ENCODE measurements around the gene FBXO8.
A peak's percentile ranks its signal among the peaks of the same experiment; 100 is the strongest.
"Not testable (repeated sequence)": the region's sequence is repeated elsewhere in the genome, so short reads cannot be mapped to it uniquely, and the experiment has no call there.

FBXO8 gene

DNA sequence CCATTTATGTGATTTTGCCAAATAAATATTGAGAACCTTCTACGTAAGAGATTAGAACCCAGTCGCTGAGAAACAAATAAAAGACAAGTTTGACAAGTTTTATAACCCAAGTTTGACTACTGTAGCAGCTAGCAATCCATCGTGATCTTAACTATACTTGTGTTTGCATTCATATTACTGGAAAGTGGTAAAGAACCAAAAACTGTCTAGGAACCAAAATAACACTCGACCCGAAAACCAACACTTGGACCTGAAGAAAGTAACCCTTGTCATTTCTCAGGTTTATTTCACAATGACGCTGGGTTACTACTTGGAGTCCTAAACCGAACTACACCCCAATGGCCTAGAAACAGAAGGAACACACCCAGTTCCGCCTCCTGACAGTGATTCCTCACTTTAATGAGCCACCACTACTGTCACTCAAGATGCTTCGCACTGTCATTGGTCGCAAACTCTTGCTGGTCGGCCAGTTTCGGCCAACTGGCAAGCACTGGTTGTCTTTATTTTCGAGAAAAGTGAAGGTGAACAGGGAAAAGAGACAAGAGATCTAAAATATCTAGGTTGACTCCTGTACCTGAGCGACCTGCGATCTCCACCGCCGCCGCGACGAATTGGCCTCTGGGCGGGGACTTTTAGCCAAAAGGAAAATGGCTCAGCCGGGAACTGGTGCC, 496 bp downstream of the FBXO8 start:
- DNase-seq (ENCODE audit: low spot score), result peak; percentile 98

DNA sequence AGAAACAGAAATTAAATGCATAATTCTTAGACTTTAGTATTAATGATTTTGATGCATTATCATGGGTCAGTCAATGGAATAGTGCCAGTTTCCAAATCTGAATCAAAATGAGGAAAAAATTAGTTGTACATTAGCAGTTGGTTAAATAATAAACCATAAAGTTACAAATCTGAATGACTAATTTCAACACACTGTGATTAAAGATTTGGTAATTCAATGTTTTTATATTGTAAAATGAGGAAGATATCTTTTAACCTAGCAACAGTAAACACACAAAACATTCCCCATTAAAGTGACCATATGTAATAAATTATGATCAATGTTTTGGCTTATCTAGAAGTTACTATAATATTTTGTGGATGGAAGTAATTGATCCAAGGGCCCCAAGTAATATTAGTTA, 1.6 kb downstream of the FBXO8 start:
- no peak for DNase-seq (ENCODE audit: low spot score)

DNA sequence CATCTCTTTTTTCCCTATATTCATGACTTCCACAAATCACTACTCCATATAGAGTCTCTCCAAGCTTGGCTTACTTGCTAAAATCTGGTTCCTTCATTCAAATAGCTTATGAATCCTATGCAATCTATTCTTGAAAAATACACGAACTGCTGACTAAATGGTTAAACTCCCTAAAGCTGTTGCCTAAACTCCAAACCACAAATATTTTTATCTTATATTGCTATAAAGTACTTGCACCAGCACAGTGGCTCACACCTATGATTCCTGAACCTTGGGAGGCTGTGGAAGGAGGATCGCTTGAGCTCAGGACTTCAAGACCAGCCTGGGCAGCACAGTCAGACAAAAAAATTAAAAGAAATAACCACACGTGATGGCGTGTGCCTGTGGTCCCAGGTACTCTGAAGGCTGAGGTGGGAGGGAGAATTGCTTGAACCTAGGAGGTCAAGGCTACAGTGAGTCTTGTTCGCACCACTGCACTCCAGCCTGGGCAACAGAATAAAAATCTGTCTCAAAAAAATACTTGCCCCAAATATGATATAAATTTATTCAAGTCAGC, 2.2 kb downstream of the FBXO8 start:
- DNase-seq (ENCODE audit: low spot score), result no peak

DNA sequence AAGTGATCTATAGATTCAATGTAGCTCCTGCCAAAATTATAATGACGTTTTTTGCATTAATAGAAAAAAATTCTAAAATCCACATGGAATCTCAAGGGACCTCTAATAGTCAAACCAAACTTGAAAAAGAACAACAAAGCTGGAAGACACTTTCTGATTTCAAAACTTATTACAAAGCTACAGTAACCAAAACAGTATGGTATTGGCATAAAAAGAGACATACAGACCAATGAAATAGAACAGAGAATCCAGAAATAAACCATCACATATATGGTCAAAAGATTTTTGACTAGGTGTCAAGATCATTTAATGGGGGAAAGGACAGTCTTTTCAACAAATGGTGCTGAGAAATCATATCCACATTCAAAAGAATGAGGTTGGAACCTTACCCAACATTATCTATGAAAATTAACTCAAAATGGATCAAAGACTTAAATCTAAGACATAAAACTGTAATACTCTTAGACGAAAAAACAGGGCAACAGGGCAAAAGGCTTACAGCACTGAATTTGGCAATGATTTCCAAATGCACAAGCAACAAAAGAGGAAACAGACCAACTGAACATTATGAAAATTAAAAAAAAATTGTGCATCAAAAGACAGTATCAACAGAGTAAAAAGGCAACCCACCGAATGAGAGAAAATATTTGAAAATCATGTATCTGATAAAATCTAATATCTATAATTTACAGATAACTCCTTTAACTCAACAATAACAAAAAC, 3.9 kb downstream of the FBXO8 start:
- DNase-seq (ENCODE audit: low spot score), result no peak

DNA sequence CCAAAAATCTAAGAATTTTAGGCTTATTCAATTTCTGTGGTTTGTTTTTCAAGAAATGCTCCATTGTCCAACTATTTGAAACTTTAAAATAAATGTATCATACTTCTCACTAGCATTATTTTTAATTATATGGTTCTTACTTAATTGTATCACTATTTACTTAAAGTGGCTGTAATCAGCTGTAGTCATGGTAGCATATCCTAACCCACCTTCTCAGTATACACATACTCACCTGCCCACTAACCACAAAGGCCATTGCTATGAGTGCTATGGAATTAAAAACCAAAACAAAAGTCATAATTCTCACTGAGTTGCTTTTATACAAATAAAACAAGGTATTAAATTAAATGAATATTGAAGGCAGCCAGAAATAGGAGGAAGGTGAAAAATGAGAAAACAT, 5.0 kb downstream of the FBXO8 start:
- no peak for DNase-seq (ENCODE audit: low spot score)

DNA sequence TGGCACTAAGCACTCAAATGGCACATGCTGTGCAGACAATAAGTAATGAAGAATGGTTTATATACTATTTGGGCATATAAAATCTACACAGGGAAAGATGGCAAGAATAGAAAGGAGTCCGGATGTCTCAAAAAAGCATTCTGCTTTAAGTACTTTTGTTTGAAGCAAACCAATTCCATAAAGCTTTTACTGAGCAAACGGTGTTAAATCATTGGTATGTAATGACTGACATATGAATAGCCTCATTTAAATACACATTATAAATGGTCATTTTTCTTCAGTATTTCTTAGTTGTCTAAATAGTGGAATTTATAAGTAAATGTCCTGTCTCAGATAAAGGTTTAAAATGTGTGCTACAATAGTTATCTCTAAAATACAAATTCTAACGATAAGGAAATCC, 6.0 kb downstream of the FBXO8 start:
- DNase-seq (ENCODE audit: low spot score), result no peak

DNA sequence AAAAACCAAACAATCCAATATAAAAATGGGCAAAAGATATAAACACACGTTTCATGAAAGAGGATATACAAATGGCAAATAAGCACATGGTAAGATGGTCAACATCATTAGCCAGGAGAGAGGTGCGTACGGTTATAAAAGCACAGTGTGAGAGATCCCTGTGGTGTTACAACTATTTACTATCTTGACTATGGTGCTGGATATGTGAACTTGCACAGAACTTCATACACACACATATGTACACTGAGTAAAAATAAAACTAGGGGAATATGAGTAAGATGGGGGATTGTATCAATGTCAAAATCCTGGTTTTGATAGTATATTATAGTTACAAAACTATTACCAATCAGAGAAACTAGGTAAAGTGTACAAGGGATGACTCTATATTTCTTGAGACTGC, 8.4 kb downstream of the FBXO8 start:
- DNase-seq (ENCODE audit: low spot score), result no peak

DNA sequence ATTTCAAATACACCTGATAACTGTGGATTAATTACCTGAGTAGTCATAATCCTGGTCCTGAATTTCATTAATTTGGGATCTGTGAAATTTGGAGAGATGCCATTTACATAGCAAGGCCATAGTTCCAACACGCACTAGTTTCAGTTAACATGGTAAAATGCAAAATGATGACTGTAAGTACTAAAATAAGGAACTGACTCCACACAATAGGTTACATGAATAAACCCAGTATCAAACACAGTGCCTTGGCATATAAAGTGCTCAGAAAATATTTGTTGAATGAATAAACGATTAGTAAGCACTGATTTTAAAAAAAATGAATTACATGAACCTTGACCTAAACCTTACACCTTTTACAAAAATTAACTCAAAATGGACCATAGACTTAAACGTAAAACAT, 9.0 kb downstream of the FBXO8 start:
- no peak for DNase-seq (ENCODE audit: low spot score)

DNA sequence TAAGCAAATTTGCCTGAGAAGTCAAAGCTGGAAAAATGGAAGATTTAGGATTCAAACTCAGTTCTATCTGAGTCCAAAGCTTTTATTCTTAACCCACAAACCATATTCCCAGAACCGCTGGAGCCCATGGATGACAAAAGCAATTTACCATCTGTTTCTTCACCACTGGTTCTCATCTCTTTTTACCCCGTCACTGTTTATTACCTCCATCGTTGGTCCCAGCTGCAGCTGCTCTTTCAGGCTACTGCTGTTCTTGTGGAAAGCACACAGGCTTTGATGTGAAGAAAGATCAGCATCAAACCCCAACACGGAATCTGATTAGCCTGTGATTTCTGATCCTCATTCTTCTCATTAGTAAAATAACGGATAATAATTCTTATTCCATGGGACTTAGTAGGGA, 9.5 kb downstream of the FBXO8 start:
- no peak for DNase-seq (ENCODE audit: low spot score)

DNA sequence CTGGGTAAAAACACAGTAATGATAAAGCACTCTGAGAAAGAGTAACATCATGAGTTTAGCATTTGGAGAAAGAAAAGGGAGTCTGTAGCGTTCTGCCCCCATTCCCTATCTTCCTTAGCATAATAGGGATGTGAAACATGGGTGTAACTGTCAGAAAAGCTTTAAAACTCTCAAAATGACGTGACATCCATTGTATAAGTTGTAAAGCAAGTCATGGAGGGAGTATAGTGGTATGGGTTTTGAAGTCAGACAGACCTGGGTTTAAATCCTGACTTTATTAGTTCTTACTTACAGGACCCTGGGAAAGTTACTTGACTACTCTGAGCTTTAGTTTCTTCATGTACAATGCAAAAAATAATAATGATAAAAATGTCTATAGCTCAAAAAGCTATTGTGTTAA, 17.1 kb downstream of the FBXO8 start:
- DNase-seq (ENCODE audit: low spot score), result no peak

DNA sequence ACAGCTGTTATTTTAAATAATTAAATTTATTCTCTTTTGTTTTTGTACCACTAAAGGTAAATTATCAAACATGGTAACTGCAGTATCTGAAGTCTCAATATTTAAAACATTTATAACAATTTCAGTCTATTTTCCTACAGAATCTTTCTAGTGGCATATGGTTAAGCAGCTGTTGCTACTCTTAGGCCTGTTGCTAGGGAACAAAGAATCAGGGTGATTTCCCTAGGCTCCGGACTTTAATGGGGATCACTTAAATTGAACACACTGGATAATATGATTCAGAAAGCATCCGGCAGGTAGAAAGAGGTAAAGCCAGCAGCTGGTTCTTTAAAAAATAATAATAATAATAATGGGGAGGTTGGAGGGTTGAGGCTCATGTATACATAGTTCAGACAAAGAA, 17.6 kb downstream of the FBXO8 start:
- no peak for DNase-seq (ENCODE audit: low spot score)

DNA sequence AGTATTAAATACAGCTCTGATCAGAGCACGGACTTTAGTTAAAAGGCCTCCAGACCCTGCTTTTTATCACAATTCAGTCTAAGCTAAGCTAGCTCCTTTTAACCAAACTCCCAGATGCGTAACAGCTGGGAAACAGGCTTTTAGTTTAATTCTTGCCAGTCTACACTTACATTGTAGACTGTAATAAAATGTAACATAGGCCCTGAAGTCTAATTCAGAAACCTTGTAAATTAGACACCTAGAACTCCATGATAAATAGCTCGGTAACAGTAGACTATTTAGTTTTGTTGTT, 20.1 kb downstream of the FBXO8 start:
- no peak for DNase-seq (ENCODE audit: low spot score)

DNA sequence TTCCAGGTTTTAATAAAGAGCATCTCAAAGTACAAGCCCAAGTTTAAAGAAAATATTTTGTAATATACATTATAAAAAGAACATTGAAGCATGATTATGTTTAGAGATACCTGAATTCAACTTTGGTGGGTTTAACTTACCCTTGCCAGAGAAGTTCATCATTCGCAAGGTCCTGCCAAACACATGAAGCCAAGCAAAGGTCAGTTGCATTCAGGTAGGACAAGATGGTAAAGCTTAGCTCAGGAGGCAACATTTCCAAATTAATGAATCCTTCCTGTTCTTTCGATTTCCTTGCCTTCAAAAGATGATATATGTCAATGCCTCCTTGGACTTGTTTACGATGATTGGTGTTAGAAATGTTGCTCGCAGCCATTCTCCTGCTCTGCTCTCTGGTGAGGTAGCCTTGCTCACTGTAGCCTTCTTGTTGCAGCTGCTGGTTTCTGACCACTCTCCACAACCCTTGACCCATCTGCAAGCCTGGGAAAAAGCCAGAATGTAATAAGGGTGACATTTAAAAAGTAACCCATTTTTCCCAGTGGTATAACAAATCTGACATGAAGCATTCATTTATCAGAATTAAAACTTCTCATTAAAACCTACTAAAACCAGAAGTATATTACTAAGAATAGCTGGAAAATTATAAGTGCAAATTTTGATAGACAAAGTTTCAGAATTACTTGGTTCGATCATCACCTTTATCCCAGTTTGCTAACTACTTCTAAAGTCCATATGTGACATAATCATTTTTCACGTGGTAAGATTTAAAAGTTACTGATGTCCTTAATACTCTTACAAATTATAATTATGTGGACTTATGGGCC, 20.6 kb downstream of the FBXO8 start:
- no peak for DNase-seq (ENCODE audit: low spot score)

DNA sequence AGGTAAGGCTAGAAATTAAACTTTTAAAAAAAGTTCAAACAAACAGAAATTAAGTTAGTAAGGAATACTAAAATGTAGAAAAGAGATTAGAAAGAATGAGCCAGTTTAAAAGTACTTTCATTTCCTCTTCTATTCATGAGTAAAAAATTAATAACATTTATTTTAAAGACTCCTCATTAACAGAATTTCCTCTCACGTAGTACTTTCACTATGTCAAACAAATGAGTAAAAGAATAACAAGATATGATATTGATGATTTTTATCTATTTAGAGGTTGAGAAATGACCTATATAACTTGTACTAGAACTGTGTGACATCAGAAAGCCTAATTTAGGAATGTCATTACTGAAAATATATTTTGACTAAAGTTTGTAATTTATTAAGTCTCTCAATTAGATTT, 22.0 kb downstream of the FBXO8 start:
- DNase-seq (ENCODE audit: low spot score), result not testable (repeated sequence)

DNA sequence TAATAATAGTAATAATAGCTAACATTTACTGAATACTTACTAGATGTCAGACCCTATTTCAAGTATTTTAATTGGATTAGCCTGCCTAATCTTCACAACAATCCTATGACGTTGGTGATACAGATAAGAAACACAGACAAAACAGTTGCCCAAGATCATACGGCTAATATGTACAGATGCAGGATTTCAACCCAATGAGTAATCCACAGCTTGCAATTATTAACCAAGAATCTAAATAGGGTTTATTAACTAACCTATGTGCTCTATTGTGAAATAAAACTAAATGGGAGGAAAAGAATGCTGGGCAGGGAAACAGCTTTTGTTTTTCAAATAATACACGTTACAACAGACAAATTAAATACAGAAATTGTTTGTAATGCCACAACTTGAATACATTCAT, 23.4 kb downstream of the FBXO8 start:
- no peak for DNase-seq (ENCODE audit: low spot score)

DNA sequence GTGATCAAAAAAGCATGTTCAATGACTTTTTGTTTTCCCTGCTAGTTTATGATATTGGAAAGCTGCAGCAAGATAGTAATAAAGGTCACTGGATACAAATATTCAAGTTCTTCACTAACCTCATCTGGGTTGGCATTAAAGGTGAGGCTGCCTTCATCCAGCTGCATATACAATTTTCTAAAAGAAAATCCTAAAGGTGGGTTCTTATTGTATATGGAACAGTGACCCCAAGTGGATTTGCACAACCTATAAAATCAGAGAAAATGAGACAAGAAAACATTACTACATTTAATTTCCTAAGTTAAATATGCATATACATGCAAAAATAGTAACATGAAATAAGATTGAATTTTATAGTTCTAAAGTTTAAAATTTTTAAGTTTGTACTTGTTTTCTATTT, 23.9 kb downstream of the FBXO8 start:
- DNase-seq (ENCODE audit: low spot score), result no peak

DNA sequence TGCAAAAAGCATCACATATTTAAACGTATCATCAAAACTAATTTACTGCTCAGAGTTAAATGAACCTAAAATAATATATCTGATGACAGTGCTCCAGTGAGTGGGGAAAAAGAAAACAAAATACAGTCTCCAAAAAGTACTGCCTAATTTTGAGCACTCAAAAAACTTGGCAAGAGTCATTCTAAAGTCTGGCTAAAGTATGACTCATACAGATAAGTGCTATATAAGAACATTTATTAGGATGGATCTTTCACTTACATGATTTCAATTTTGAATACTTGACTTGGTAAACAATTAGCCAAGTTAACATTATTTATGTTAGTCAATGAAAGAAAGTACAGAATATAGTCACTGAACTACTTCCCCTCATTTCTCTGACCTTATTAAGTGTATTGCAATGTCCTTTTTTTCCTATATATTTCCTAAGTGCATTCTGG, 27.2 kb downstream of the FBXO8 start:
- DNase-seq (ENCODE audit: low spot score), result no peak

DNA sequence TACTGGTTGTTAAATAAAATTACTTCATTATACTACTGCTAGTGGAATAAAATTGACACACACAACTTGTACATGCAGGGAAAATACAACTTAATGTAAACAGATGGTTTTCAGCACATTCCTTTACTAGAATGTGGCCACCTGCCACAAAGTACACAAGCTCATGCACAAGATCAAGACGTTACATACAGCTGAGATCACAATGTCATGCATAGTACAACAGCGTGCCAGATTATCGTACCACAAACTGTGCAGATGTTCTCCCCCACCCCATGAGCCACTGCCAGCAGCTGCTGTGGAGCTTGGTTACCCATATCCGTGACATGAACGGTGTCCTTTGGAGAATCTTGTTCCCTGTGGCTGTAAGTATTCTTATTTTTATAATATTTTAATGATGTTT, 27.7 kb downstream of the FBXO8 start:
- DNase-seq (ENCODE audit: low spot score), result no peak

DNA sequence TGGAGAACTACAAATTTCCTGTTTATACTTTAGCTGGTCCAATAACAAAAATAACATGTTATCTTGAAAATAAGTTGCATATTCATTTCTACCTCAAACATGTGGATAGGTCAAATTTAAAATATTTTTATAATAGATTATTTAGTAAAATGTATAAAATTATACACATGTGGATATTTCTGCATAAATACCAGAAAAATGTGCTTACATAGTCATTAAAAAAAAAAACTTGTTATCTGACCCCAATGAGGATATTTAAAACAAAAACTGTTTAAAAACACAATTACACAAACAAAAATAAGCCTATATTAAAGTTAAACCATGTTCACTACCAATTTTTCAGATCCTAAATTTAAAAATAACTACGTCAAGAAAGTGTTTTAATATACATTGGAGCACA, 28.1 kb downstream of the FBXO8 start:
- DNase-seq (ENCODE audit: low spot score), result no peak

DNA sequence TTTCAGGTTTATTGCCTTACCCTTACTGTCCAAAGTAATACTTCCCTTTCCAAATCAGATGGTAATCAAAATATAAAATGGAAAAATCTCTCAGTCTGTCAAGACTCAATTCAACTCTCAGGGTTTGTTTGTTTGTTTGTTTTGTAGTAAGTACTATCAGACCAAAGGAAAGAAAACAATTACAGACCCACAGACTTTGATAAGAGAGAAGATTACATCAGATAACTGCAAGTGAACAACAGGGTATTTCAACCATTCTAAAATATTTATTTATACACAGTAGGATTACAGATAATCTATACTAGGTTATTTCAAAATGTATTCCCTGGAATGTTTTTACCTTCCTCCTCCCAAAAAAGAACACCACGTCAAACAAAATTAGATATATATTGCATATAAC, 28.9 kb downstream of the FBXO8 start:
- no peak for DNase-seq (ENCODE audit: low spot score)

DNA sequence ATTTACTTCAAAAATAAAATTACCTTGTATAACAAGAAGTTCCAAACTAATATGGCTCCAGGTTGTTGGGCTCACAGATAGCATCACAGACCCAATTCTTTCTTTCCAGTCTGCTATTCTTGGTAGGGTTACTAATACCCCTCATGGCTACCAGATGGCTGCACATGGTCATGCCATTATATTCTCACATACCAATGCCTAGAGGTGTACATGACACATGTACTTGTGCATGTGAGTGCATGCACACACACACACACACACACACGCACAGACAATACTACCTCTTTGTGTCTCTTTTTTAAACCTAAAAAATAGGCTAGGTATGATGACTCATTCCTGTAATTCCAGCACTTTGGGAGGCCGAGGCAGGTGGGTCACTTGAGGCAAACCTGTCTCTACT, 31.1 kb downstream of the FBXO8 start:
- no peak for DNase-seq (ENCODE audit: low spot score)

DNA sequence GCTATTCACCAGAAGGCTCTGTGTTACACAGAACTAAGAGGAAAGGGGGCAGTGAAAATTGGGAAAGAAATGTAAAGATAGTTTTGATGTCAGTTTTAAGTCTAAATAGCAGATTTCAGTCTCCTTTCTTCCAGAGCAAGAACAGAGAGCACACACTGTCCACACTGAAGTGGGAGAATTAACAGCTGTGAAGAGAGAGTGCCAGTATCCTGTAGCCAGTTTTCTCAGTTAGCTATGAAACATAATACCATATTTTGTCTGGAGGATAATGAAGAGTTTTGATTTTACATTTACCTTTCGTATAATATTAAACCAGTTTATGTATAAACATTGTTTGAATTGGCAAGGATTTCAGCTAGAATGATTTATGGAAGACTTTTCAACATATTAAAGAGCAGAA, 35.1 kb downstream of the FBXO8 start:
- DNase-seq (ENCODE audit: low spot score), result no peak

DNA sequence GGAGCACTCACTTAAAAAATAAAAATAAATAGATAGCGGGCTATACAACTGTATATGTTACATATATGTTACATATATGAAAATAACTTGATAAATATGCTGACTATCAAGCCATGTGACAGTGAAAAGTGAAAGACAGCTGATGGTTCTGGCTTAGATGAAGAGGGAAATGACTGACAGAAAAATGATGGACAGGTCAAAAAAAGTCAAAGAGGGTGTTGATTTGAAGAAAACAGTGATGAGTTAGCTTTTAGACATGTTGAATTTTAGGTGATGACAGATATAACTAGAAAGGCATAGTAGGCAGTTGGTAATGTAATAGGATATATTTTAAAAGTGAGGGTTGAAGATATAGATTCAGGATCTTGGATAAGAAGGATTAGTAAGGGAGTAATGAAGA, 37.8 kb downstream of the FBXO8 start:
- DNase-seq (ENCODE audit: low spot score), result no peak

All from cerebellar cortex (tissue), 1 donor.